HEK293 (cell line): ENCODE measurements around the gene ANGPTL4.

Experiments used
- GLIS1 ChIP-seq: fragments of 450-650 bp; formaldehyde crosslinking; IDR thresholded peaks from 2 replicates; pipeline ENCODE4 v1.5.1; 2016; ENCODE audit warnings: missing biosample characterization, missing genetic modification characterization
- KLF7 ChIP-seq: fragments of 450-650 bp; formaldehyde crosslinking; IDR thresholded peaks from 2 replicates; pipeline ENCODE4 v1.5.1; 2016; ENCODE audit warnings: missing biosample characterization, missing genetic modification characterization, borderline replicate concordance
- MZF1 ChIP-seq: fragments of 450-650 bp; formaldehyde crosslinking; IDR thresholded peaks from 2 replicates; pipeline ENCODE4 v1.5.1; 2017; ENCODE audit warnings: missing biosample characterization, missing genetic modification characterization, borderline replicate concordance
- WT1 ChIP-seq: fragments of 450-650 bp; formaldehyde crosslinking; IDR thresholded peaks from 2 replicates; pipeline ENCODE4 v1.5.1; 2016; ENCODE audit warnings: missing biosample characterization, missing genetic modification characterization
- ZFHX2 ChIP-seq: fragments of 450-650 bp; formaldehyde crosslinking; conservative IDR thresholded peaks from 2 replicates; pipeline ENCODE4 v1.5.1; 2016; ENCODE audit warnings: missing biosample characterization, missing genetic modification characterization
- ZNF2 ChIP-seq: fragments of 450-650 bp; formaldehyde crosslinking; IDR thresholded peaks from 2 replicates; pipeline ENCODE4 v1.5.1; 2016; ENCODE audit warnings: missing biosample characterization, missing genetic modification characterization
- ZNF223 ChIP-seq: fragments of 450-650 bp; formaldehyde crosslinking; IDR thresholded peaks from 2 replicates; pipeline ENCODE4 v1.5.1; 2016; ENCODE audit warnings: missing biosample characterization, missing genetic modification characterization
- ZNF266 ChIP-seq: fragments of 450-650 bp; formaldehyde crosslinking; IDR thresholded peaks from 2 replicates; pipeline ENCODE4 v1.5.1; 2016; ENCODE audit warnings: missing biosample characterization, missing genetic modification characterization, low read depth
- ZNF324 ChIP-seq: fragments of 450-650 bp; formaldehyde crosslinking; IDR thresholded peaks from 2 replicates; pipeline ENCODE4 v1.5.1; 2016; ENCODE audit warnings: missing biosample characterization, missing genetic modification characterization
- ZNF341 ChIP-seq: fragments of 450-650 bp; formaldehyde crosslinking; IDR thresholded peaks from 2 replicates; pipeline ENCODE4; 2016; ENCODE audit warnings: low read depth, missing biosample characterization, missing genetic modification characterization
- ZNF391 ChIP-seq: fragments of 450-650 bp; formaldehyde crosslinking; IDR thresholded peaks from 2 replicates; pipeline ENCODE4 v1.5.1; 2016; ENCODE audit warnings: low read depth, missing biosample characterization, missing genetic modification characterization, borderline replicate concordance
- ZNF473 ChIP-seq: fragments of 450-650 bp; formaldehyde crosslinking; IDR thresholded peaks from 2 replicates; pipeline ENCODE4 v1.5.1; 2017; ENCODE audit warnings: missing biosample characterization, missing genetic modification characterization
- ZNF48 ChIP-seq: fragments of 450-650 bp; formaldehyde crosslinking; IDR thresholded peaks from 2 replicates; pipeline ENCODE4 v1.5.1; 2016; ENCODE audit warnings: missing biosample characterization, missing genetic modification characterization
- ZNF514 ChIP-seq: fragments of 450-650 bp; formaldehyde crosslinking; IDR thresholded peaks from 2 replicates; pipeline ENCODE4 v1.5.1; 2016; ENCODE audit warnings: missing biosample characterization, missing genetic modification characterization
- ZNF529 ChIP-seq: fragments of 450-650 bp; formaldehyde crosslinking; IDR thresholded peaks from 2 replicates; pipeline ENCODE4 v1.5.1; 2017; ENCODE audit warnings: missing genetic modification characterization, missing biosample characterization; ENCODE audit not compliant: insufficient replicate concordance
- ZNF660 ChIP-seq: fragments of 450-650 bp; IDR thresholded peaks from 2 replicates; pipeline ENCODE4 v1.5.1; 2018; ENCODE audit warnings: missing biosample characterization, mild to moderate bottlenecking, missing genetic modification characterization
- ZNF837 ChIP-seq: fragments of 450-650 bp; formaldehyde crosslinking; IDR thresholded peaks from 2 replicates; pipeline ENCODE4 v1.5.1; 2016; ENCODE audit warnings: missing biosample characterization, missing genetic modification characterization
- TF ChIP-seq, protein P1 (sequence below): fragments of 450-650 bp; formaldehyde crosslinking; IDR thresholded peaks from 2 replicates; pipeline ENCODE4 v1.5.1; 2016; ENCODE audit warnings: missing biosample characterization, missing genetic modification characterization
- TF ChIP-seq, protein P2 (sequence below): fragments of 450-650 bp; formaldehyde crosslinking; conservative IDR thresholded peaks from 2 replicates; pipeline ENCODE4 v1.5.1; 2016; ENCODE audit warnings: low read depth, missing biosample characterization, missing genetic modification characterization
- TF ChIP-seq, protein P3 (sequence below): fragments of 450-650 bp; formaldehyde crosslinking; IDR thresholded peaks from 2 replicates; pipeline ENCODE4 v1.5.1; 2016; ENCODE audit warnings: missing biosample characterization, missing genetic modification characterization, borderline replicate concordance
- TF ChIP-seq, protein P4 (sequence below): fragments of 450-650 bp; formaldehyde crosslinking; IDR thresholded peaks from 2 replicates; pipeline ENCODE4 v1.5.1; 2016; ENCODE audit warnings: missing biosample characterization, missing genetic modification characterization
- TF ChIP-seq, protein P5 (sequence below): fragments of 450-650 bp; formaldehyde crosslinking; IDR thresholded peaks from 2 replicates; pipeline ENCODE4 v1.5.1; 2016; ENCODE audit warnings: missing biosample characterization, missing genetic modification characterization

ANGPTL4 gene

DNA sequence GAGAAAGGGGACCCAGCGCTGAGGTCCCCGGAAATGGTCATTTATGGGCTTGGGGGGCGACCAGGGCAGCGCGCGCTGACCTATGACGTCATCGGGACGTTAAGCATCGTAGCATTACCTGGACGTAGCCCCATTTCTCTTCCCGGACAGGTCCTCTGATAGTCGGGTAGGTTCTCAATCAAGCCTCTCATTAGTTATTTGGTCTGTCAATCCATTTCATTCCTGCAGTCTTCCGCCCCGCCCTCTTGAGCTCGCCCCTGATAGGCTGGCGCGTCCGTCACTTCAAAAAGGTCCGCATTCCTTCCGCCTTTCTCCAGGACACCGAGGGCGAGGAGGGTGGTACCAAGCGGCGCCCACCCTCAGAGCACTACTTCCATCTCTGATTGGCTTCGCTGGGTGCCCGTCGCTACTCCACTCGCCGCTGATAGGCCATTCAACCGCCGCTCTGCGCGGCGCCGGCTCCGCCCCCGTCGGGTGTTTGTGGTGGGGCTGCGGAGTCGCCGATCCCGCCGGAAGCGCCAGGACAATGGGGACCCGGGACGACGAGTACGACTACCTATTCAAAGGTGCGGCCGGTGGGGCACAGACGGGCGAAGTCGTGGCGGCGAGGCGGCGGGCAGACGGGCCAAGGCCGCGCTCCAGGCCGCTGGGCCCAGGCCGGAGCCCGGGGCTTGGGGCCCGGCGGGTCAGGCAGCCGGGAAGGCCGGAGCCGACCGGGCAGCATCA is 26.1 kb downstream of the ANGPTL4 start, which contains the start of gene RAB11B (continued):
- TF ChIP-seq, protein P1, sequence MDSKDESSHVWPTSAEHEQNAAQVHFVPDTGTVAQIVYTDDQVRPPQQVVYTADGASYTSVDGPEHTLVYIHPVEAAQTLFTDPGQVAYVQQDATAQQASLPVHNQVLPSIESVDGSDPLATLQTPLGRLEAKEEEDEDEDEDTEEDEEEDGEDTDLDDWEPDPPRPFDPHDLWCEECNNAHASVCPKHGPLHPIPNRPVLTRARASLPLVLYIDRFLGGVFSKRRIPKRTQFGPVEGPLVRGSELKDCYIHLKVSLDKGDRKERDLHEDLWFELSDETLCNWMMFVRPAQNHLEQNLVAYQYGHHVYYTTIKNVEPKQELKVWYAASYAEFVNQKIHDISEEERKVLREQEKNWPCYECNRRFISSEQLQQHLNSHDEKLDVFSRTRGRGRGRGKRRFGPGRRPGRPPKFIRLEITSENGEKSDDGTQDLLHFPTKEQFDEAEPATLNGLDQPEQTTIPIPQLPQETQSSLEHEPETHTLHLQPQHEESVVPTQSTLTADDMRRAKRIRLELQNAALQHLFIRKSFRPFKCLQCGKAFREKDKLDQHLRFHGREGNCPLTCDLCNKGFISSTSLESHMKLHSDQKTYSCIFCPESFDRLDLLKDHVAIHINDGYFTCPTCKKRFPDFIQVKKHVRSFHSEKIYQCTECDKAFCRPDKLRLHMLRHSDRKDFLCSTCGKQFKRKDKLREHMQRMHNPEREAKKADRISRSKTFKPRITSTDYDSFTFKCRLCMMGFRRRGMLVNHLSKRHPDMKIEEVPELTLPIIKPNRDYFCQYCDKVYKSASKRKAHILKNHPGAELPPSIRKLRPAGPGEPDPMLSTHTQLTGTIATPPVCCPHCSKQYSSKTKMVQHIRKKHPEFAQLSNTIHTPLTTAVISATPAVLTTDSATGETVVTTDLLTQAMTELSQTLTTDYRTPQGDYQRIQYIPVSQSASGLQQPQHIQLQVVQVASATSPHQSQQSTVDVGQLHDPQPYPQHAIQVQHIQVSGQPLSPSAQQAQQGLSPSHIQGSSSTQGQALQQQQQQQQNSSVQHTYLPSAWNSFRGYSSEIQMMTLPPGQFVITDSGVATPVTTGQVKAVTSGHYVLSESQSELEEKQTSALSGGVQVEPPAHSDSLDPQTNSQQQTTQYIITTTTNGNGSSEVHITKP (tag by site-specific recombination), result peak; percentile 66
- TF ChIP-seq ZNF514 (tag by site-specific recombination), result no peak
- TF ChIP-seq ZNF473 (tag by site-specific recombination), result no peak
- no peak for TF ChIP-seq MZF1 (tag by site-specific recombination)
- TF ChIP-seq ZNF837 (tag by site-specific recombination), result no peak
- no peak for TF ChIP-seq ZNF223
- TF ChIP-seq ZNF2 (tag by site-specific recombination), result no peak; the same call in 1 of the 2 replicates
- TF ChIP-seq ZNF324 (tag by site-specific recombination), result peak; percentile 91; the same call in 1 of the 2 replicates
- no peak for TF ChIP-seq ZNF266 (tag by site-specific recombination)
- TF ChIP-seq ZNF341 (tag by site-specific recombination), result peak; percentile 72
- TF ChIP-seq ZNF48 (tag by site-specific recombination), result no peak
- TF ChIP-seq, protein P2, sequence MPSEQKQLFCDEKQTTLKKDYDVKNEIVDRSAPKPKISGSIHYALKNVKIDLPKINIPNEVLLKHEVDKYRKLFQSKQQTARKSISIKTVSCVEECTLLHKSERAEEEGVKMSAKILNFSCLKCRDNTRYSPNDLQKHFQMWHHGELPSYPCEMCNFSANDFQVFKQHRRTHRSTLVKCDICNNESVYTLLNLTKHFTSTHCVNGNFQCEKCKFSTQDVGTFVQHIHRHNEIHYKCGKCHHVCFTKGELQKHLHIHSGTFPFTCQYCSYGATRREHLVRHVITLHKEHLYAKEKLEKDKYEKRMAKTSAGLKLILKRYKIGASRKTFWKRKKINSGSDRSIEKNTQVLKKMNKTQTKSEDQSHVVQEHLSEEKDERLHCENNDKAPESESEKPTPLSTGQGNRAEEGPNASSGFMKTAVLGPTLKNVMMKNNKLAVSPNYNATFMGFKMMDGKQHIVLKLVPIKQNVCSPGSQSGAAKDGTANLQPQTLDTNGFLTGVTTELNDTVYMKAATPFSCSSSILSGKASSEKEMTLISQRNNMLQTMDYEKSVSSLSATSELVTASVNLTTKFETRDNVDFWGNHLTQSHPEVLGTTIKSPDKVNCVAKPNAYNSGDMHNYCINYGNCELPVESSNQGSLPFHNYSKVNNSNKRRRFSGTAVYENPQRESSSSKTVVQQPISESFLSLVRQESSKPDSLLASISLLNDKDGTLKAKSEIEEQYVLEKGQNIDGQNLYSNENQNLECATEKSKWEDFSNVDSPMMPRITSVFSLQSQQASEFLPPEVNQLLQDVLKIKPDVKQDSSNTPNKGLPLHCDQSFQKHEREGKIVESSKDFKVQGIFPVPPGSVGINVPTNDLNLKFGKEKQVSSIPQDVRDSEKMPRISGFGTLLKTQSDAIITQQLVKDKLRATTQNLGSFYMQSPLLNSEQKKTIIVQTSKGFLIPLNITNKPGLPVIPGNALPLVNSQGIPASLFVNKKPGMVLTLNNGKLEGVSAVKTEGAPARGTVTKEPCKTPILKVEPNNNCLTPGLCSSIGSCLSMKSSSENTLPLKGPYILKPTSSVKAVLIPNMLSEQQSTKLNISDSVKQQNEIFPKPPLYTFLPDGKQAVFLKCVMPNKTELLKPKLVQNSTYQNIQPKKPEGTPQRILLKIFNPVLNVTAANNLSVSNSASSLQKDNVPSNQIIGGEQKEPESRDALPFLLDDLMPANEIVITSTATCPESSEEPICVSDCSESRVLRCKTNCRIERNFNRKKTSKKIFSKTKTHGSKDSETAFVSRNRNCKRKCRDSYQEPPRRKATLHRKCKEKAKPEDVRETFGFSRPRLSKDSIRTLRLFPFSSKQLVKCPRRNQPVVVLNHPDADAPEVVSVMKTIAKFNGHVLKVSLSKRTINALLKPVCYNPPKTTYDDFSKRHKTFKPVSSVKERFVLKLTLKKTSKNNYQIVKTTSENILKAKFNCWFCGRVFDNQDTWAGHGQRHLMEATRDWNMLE, result peak; percentile 57
- TF ChIP-seq WT1, result peak; percentile 21; the same call in 1 of the 2 replicates
- TF ChIP-seq KLF7, result no peak
- TF ChIP-seq, protein P3, sequence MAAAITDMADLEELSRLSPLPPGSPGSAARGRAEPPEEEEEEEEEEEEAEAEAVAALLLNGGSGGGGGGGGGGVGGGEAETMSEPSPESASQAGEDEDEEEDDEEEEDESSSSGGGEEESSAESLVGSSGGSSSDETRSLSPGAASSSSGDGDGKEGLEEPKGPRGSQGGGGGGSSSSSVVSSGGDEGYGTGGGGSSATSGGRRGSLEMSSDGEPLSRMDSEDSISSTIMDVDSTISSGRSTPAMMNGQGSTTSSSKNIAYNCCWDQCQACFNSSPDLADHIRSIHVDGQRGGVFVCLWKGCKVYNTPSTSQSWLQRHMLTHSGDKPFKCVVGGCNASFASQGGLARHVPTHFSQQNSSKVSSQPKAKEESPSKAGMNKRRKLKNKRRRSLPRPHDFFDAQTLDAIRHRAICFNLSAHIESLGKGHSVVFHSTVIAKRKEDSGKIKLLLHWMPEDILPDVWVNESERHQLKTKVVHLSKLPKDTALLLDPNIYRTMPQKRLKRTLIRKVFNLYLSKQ (tag by site-specific recombination), result no peak
- TF ChIP-seq, protein P4, sequence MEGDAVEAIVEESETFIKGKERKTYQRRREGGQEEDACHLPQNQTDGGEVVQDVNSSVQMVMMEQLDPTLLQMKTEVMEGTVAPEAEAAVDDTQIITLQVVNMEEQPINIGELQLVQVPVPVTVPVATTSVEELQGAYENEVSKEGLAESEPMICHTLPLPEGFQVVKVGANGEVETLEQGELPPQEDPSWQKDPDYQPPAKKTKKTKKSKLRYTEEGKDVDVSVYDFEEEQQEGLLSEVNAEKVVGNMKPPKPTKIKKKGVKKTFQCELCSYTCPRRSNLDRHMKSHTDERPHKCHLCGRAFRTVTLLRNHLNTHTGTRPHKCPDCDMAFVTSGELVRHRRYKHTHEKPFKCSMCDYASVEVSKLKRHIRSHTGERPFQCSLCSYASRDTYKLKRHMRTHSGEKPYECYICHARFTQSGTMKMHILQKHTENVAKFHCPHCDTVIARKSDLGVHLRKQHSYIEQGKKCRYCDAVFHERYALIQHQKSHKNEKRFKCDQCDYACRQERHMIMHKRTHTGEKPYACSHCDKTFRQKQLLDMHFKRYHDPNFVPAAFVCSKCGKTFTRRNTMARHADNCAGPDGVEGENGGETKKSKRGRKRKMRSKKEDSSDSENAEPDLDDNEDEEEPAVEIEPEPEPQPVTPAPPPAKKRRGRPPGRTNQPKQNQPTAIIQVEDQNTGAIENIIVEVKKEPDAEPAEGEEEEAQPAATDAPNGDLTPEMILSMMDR, result no peak
- peak; percentile 71 for TF ChIP-seq GLIS1
- peak; percentile 74; the same call in 1 of the 2 replicates for TF ChIP-seq ZNF391 (tag by site-specific recombination)
- peak; percentile 87 for TF ChIP-seq ZNF660 (tag by site-specific recombination)
- TF ChIP-seq ZNF529, result no peak
- TF ChIP-seq, protein P5, sequence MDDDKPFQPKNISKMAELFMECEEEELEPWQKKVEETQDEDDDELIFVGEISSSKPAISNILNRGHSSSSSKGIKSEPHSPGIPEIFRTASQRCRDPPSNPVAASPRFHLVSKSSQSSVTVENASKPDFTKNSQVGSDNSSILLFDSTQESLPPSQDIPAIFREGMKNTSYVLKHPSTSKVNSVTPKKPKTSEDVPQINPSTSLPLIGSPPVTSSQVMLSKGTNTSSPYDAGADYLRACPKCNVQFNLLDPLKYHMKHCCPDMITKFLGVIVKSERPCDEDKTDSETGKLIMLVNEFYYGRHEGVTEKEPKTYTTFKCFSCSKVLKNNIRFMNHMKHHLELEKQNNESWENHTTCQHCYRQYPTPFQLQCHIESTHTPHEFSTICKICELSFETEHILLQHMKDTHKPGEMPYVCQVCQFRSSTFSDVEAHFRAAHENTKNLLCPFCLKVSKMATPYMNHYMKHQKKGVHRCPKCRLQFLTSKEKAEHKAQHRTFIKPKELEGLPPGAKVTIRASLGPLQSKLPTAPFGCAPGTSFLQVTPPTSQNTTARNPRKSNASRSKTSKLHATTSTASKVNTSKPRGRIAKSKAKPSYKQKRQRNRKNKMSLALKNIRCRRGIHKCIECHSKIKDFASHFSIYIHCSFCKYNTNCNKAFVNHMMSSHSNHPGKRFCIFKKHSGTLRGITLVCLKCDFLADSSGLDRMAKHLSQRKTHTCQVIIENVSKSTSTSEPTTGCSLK, result no peak
- peak; percentile 53 for TF ChIP-seq ZFHX2 (tag by site-specific recombination)
